CD4-positive, alpha-beta memory T cell (primary cell): ENCODE data around the gene ZC3H7B. TPM values are rescaled to one million over a fixed set of nuclear protein-coding genes. Genes with fewer than 3 reads are reported as not detected.

ENCODE experiments used
- CTCF ChIA-PET: fragments of 350-600 bp; sonication (Branson Sonifier 250); formaldehyde crosslinking; loops from one replicate; lab custom pipeline; 2021; ENCODE audit warnings: inconsistent platforms; ENCODE audit not compliant: partially characterized antibody; lab: Charles Lee
- POLR2A ChIA-PET: fragments of 350-600 bp; sonication (Branson Sonifier 250); formaldehyde crosslinking; loops from one replicate; lab custom pipeline; 2021; ENCODE audit not compliant: partially characterized antibody; lab: Charles Lee
- DNase-seq, 5 donors: peaks; one replicate each; pipeline versions ENCODE4 v3.0.0 to v3.0.0-alpha.2; 2020 to 2022; ENCODE audit warnings: mixed read lengths in 1 of 5
- H3K27ac ChIP-seq: one replicate; pipeline ENCODE4 v1.7.0; 2013; ENCODE audit warnings: low read depth, low read length
- H3K27me3 ChIP-seq: 2 replicates; pipeline ENCODE4 v1.7.0; 2013; ENCODE audit warnings: mild to moderate bottlenecking, low read length, moderate library complexity; ENCODE audit not compliant: insufficient read depth
- H3K36me3 ChIP-seq: 2 replicates; pipeline ENCODE4 v1.7.0; 2013; ENCODE audit warnings: mild to moderate bottlenecking, low read length, moderate library complexity; ENCODE audit not compliant: insufficient read depth
- H3K4me1 ChIP-seq: 2 replicates; pipeline ENCODE4 v1.7.0; 2013; ENCODE audit warnings: mild to moderate bottlenecking, low read length, moderate library complexity; ENCODE audit not compliant: insufficient read depth
- H3K4me3 ChIP-seq, 2 donors: one replicate each; pipeline ENCODE4 v1.7.0; 2013; ENCODE audit warnings: low read length in 2 of 2, mild to moderate bottlenecking in 1 of 2
- H3K9me3 ChIP-seq, 2 donors: one replicate each; pipeline ENCODE4 v1.7.0; 2013; ENCODE audit warnings: low read length in 2 of 2, control low read depth in 1 of 2; ENCODE audit not compliant: control insufficient read depth in 1 of 2
- H3K27ac Mint-ChIP-seq, 7 donors: one replicate each; pipeline ENCODE4 v1.8.0; 2020 to 2021; ENCODE audit warnings: mixed read lengths in 7 of 7, mild to moderate bottlenecking in 6 of 7, inconsistent platforms in 3 of 7, moderate library complexity in 3 of 7
- H3K27me3 Mint-ChIP-seq, 2 donors: one replicate each; pipeline ENCODE4 v1.8.0; 2020 to 2021; ENCODE audit warnings: mixed read lengths in 2 of 2
- H3K36me3 Mint-ChIP-seq, 2 donors: one replicate each; pipeline ENCODE4 v1.8.0; 2020 to 2021; ENCODE audit warnings: mixed read lengths in 2 of 2, inconsistent platforms in 1 of 2, mild to moderate bottlenecking in 1 of 2
- H3K4me1 Mint-ChIP-seq, 4 donors: one replicate each; pipeline ENCODE4 v1.8.0; 2020 to 2021; ENCODE audit warnings: mixed read lengths in 4 of 4, mild to moderate bottlenecking in 1 of 4
- H3K4me3 Mint-ChIP-seq, 8 donors: one replicate each; pipeline ENCODE4 v1.8.0; 2020 to 2021; ENCODE audit warnings: mixed read lengths in 8 of 8, mild to moderate bottlenecking in 7 of 8, moderate library complexity in 6 of 8, inconsistent platforms in 3 of 8
- H3K9me3 Mint-ChIP-seq, 8 donors: one replicate each; pipeline ENCODE4 v1.8.0; 2020 to 2021; ENCODE audit warnings: mixed read lengths in 8 of 8, mild to moderate bottlenecking in 5 of 8, inconsistent platforms in 3 of 8, moderate library complexity in 1 of 8
- intact Hi-C: fragments of 100-400 bp; cut with micrococcal nuclease; formaldehyde crosslinking; loops from one replicate; pipeline ENCODE4 v1.15.1; 2023
- polyA plus RNA-seq, 2 donors: library from polyadenylated mRNA; unstranded; fragments of 300-500 nt; fragmentation: Illumina TruSeq; gene quantifications; one replicate each; pipeline ENCODE4 v1.2.3, GENCODE V29; 2021
- total RNA-seq, 2 experiments: library from RNA; stranded (reverse); gene quantifications; one replicate each; pipeline ENCODE4 v1.2.3, GENCODE V29; 2021

Gene ZC3H7B
- total and polyA plus RNA-seq, 4 experiments from 2014 or later, result 0.20 to 40.3 (median 20.5) TPM

DNA sequence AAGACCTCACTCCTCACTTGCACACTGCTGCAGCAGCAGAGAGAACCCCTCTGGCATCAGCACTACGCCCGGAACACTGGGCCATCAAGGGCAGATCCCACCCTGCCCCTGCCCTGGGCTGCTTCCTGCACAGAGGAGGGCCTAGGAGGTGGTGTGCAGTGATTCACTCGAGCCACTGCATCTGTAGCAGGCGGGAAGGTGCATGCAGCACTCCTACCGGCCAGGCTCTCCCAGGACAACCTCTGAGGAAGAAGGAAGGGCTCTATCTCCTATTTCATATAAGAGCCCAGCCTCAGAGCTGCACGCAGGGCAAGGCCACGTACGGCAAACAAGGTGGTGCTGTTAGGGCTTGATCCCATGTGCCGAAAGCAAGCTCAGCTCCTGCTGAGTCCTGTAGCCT, 29.5 kb upstream of the ZC3H7B start:
- DNase-seq, result no peak
- ChIA-PET CTCF (no interaction called here), POLR2A (no interaction called here)
- H3K4me1 ChIP-seq, result no peaks in the 10 kb centered on the region
- intact Hi-C loops, result no loop called here
- H3K9me3 Mint-ChIP-seq, result no peaks in the 10 kb centered on the region
- no peaks in the 10 kb centered on the region for H3K9me3 ChIP-seq
- peaks cover 0 to 3% (median 1%) of the 10 kb centered on the region in 4 donors for H3K4me1 Mint-ChIP-seq
- H3K27ac Mint-ChIP-seq, result peak overlapping the region in 1 of 7 donors; percentile 32
- no peaks in the 10 kb centered on the region for H3K27me3 Mint-ChIP-seq
- no peak overlapping the region for H3K4me3 Mint-ChIP-seq
- no peak overlapping the region for H3K4me3 ChIP-seq
- no peak overlapping the region for H3K27ac ChIP-seq
- H3K36me3 ChIP-seq, result peaks cover 59% of the 10 kb centered on the region
- H3K27me3 ChIP-seq, result no peaks in the 10 kb centered on the region
- H3K36me3 Mint-ChIP-seq, result peaks cover 25 to 65% of the 10 kb centered on the region in 2 donors

DNA sequence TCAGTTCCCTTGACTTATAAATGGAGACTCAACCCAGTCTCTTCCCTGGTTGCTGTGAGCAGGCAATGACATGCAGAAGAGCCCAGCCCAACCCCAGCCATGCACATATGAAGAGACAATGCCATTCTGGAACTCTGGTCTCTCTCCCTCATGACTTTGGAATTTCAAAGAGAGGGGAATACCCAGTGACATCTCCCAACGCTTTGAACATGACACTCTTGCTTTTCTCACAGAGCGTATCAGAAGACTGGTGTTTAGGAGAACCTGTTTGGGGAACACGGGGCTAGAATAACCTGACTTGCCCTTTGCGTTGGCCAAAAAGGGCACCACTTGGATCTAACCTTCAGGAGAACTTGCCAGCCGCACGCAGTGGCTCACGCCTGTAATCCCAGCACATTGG, 28.2 kb upstream of the ZC3H7B start:
- no peak overlapping the region for H3K4me3 Mint-ChIP-seq
- no peak for DNase-seq
- H3K27me3 ChIP-seq, result no peaks in the 10 kb centered on the region
- H3K27ac Mint-ChIP-seq, result peak overlapping the region in 1 of 7 donors; percentile 62
- no peak overlapping the region for H3K4me3 ChIP-seq
- H3K9me3 ChIP-seq, result no peaks in the 10 kb centered on the region
- H3K4me1 Mint-ChIP-seq, result peaks cover 0 to 5% (median 3%) of the 10 kb centered on the region in 4 donors
- POLR2A ChIA-PET, result no interaction called here
- H3K4me1 ChIP-seq, result no peaks in the 10 kb centered on the region
- no peaks in the 10 kb centered on the region for H3K9me3 Mint-ChIP-seq
- H3K27me3 Mint-ChIP-seq, result no peaks in the 10 kb centered on the region
- H3K36me3 ChIP-seq, result peaks cover 57% of the 10 kb centered on the region
- intact Hi-C loops, result no loop called here
- H3K36me3 Mint-ChIP-seq, result peaks cover 32 to 62% of the 10 kb centered on the region in 2 donors
- H3K27ac ChIP-seq, result no peak overlapping the region
- CTCF ChIA-PET, result interaction anchor here (0.7 kb wide), 1 partner anchor 1594 kb away, joined by 3 read pairs; no protein-coding TSS in a partner anchor

DNA sequence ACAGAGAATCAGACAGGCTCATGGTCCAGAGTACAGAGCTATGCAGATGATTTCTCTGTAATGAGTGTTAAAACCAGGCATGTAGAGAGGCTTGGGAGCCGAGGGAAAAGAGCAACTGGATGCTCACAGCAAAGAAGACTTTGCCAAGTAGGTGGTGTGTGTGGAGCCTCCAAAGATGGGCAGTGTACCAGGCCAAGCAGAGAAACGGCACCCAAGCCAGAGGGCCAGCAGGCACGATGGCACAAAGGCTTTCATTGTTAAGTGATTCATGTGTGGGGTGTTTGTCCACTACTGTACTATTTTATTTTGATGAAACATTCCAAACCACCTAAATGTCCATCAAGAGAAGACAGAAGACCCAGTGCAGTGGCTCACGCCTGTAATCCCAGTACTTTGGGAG, 26.5 kb upstream of the ZC3H7B start:
- no peak for DNase-seq
- H3K4me1 Mint-ChIP-seq, result peaks cover 0 to 4% (median 2%) of the 10 kb centered on the region in 4 donors
- intact Hi-C loops, result no loop called here
- H3K9me3 Mint-ChIP-seq, result peaks cover 0 to 2% (median 0%) of the 10 kb centered on the region in 8 donors
- Histone ChIP-seq H3K27ac (no peak overlapping the region), H3K27me3 (no peaks in the 10 kb centered on the region), H3K4me1 (no peaks in the 10 kb centered on the region), H3K36me3 (peaks cover 54% of the 10 kb centered on the region), H3K9me3 (no peaks in the 10 kb centered on the region), H3K4me3 (no peak overlapping the region)
- no peaks in the 10 kb centered on the region for H3K27me3 Mint-ChIP-seq
- no peak overlapping the region for H3K4me3 Mint-ChIP-seq
- peak overlapping the region in 1 of 7 donors; percentile 52 for H3K27ac Mint-ChIP-seq
- CTCF ChIA-PET, result no interaction called here
- H3K36me3 Mint-ChIP-seq, result peaks cover 34 to 63% of the 10 kb centered on the region in 2 donors
- POLR2A ChIA-PET, result no interaction called here

DNA sequence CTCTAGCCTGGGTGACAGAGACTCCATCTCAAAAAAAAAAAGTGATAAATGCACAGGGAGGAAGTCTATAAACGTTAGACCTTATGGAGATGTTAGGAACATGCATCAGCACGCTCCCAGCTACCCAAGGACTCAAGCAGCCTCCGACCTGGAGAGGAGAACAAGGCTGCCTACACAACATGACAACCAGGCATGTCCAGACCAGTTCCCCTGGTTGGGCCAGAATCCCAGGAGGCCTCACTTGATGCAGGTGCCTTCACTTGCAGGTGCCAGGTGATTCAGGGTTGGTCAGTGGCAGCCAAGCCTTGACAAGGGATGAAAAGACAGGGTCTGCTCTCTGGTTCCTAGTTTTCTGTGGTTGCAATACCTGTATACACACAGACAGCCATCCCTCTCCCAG, 21.3 kb upstream of the ZC3H7B start:
- H3K4me3 Mint-ChIP-seq, result no peak overlapping the region
- DNase-seq, result no peak
- peaks cover 9 to 39% (median 20%) of the 10 kb centered on the region in 4 donors for H3K4me1 Mint-ChIP-seq
- H3K36me3 Mint-ChIP-seq, result peaks cover 32 to 55% of the 10 kb centered on the region in 2 donors
- intact Hi-C loops, result no loop called here
- peaks cover 0 to 2% (median 0%) of the 10 kb centered on the region in 8 donors for H3K9me3 Mint-ChIP-seq
- Histone ChIP-seq H3K27me3 (no peaks in the 10 kb centered on the region), H3K9me3 (no peaks in the 10 kb centered on the region), H3K27ac (no peak overlapping the region), H3K4me1 (peaks cover 13% of the 10 kb centered on the region), H3K4me3 (no peak overlapping the region), H3K36me3 (peaks cover 55% of the 10 kb centered on the region)
- H3K27ac Mint-ChIP-seq, result peak overlapping the region in 1 of 7 donors; percentile 68
- ChIA-PET POLR2A (no interaction called here), CTCF (interaction anchor here (1.9 kb wide), 1 partner anchor 21 kb away, joined by 5 read pairs; the partner anchor contains the start of gene ZC3H7B)
- no peaks in the 10 kb centered on the region for H3K27me3 Mint-ChIP-seq

DNA sequence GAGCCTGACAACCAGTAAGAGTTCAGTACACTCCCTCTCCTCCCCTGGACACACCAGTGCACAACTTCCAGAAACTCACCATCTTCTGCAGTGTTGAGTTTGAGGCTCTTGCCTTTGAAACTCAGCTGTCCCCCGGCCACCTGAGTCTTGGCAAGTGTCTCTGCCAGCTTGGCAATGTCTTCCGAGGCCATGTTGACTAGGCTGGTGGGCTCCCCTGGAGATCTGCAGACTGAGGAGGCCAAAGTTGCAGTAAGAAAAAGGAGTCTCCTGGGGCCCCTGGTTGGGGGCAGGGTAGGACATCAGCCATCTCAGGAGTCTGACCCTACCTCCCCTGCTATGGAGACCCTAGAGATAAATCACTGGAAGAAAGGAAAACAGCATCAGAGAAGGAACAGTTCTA, 20.5 kb upstream of the ZC3H7B start:
- Histone ChIP-seq H3K27me3 (no peaks in the 10 kb centered on the region), H3K4me1 (peaks cover 15% of the 10 kb centered on the region), H3K36me3 (peaks cover 53% of the 10 kb centered on the region), H3K4me3 (no peak overlapping the region), H3K27ac (no peak overlapping the region), H3K9me3 (no peaks in the 10 kb centered on the region)
- peaks cover 10 to 42% (median 25%) of the 10 kb centered on the region in 4 donors for H3K4me1 Mint-ChIP-seq
- ChIA-PET POLR2A (interaction anchor here (2.0 kb wide), 1 partner anchor 21 kb away, joined by 7 read pairs; the partner anchor contains the start of gene ZC3H7B), CTCF (interaction anchor here (1.9 kb wide), 1 partner anchor 20 kb away, joined by 5 read pairs; the partner anchor contains the start of gene ZC3H7B)
- H3K36me3 Mint-ChIP-seq, result peaks cover 30 to 57% of the 10 kb centered on the region in 2 donors
- peaks cover 0 to 2% (median 0%) of the 10 kb centered on the region in 8 donors for H3K9me3 Mint-ChIP-seq
- H3K27ac Mint-ChIP-seq, result peak overlapping the region in 4 of 7 donors; percentile 42 to 77 (median 64)
- DNase-seq, result no peak
- intact Hi-C loops, result no loop called here
- H3K4me3 Mint-ChIP-seq, result no peak overlapping the region
- no peaks in the 10 kb centered on the region for H3K27me3 Mint-ChIP-seq

DNA sequence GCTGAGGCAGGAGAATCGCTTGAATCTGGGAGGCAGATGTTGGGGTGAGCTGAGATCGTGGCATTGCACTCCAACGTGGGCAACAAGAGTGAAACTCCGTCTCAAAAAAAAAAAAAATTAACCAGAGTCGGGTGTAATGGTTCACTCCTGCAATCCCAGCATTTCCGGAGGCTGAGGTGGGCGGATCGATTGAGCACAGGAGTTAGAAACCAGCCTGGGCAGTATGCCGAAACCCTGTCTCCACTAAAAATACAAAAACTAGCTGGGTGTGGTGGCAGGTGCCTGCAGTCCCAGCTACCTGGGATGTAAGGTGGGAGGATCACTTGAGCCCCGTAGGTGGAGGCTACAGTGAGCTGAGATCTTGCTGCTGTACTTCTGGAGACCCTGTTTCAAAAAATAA, 16.9 kb upstream of the ZC3H7B start:
- intact Hi-C loops, result no loop called here
- no peaks in the 10 kb centered on the region for H3K27me3 Mint-ChIP-seq
- H3K27ac ChIP-seq, result peak overlapping the region; percentile 99
- H3K36me3 Mint-ChIP-seq, result peaks cover 15 to 40% of the 10 kb centered on the region in 2 donors
- no peaks in the 10 kb centered on the region for H3K9me3 ChIP-seq
- peak overlapping the region; percentile 96 to 99 (median 99) for H3K27ac Mint-ChIP-seq
- DNase-seq, result no peak
- peak overlapping the region; percentile 48 to 98 (median 96) for H3K4me3 Mint-ChIP-seq
- H3K36me3 ChIP-seq, result peaks cover 37% of the 10 kb centered on the region
- ChIA-PET CTCF (no interaction called here), POLR2A (interaction anchor here (2.0 to 5.2 kb wide), 3 partner anchors 14 to 262 kb away, joined by 4 to 111 read pairs (median 15); partner anchors contain the start of gene ZC3H7B)
- H3K4me3 ChIP-seq, result no peak overlapping the region
- no peaks in the 10 kb centered on the region for H3K27me3 ChIP-seq
- peaks cover 16 to 59% (median 38%) of the 10 kb centered on the region in 4 donors for H3K4me1 Mint-ChIP-seq
- peaks cover 23% of the 10 kb centered on the region for H3K4me1 ChIP-seq
- H3K9me3 Mint-ChIP-seq, result no peaks in the 10 kb centered on the region

DNA sequence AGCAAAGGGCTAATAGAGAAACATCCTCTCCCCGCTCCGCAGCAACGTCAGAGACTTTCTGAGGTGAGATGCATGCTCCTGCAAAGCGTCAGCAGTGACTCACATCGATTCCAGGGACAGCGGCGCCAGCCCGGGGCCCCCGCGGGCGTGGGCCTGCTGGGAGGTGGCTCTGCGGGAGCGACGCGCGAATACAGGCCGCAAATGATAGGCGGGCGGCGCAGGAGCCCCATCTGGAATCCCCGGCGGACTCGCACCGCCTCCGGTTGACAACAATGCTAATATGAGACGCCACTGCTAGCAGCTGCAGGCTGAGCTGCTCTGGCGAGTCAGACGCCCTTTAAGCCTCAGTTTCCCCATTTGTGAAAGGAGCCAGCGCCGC, 15.9 kb upstream of the ZC3H7B start:
- H3K9me3 ChIP-seq, result no peaks in the 10 kb centered on the region
- Mint-ChIP-seq H3K4me3 (peak overlapping the region; percentile 92 to 98 (median 96)), H3K4me1 (peaks cover 16 to 55% (median 39%) of the 10 kb centered on the region in 4 donors), H3K36me3 (peaks cover 10 to 31% of the 10 kb centered on the region in 2 donors), H3K27me3 (no peaks in the 10 kb centered on the region), H3K9me3 (no peaks in the 10 kb centered on the region), H3K27ac (peak overlapping the region; percentile 96 to 99 (median 99))
- H3K27me3 ChIP-seq, result no peaks in the 10 kb centered on the region
- DNase-seq, result peak; percentile 85 to 98 (median 86)
- intact Hi-C loops, result loop anchor here (5.0 kb wide), 1 partner anchor 263 kb away; no protein-coding TSS in a partner anchor
- ChIA-PET POLR2A (interaction anchor here (1.0 to 5.2 kb wide), 18 partner anchors 9 to 1966 kb away, joined by 3 to 111 read pairs (median 6); partner anchors contain the start of genes ACO2, DESI1, PHF5A and PMM1), CTCF (interaction anchor here (1.3 kb wide), 1 partner anchor 96 kb away, joined by 4 read pairs; the partner anchor contains the start of gene TEF)
- H3K4me1 ChIP-seq, result peaks cover 23% of the 10 kb centered on the region
- peak overlapping the region; percentile 40 to 82 for H3K4me3 ChIP-seq
- peak overlapping the region; percentile 99 for H3K27ac ChIP-seq
- H3K36me3 ChIP-seq, result peaks cover 30% of the 10 kb centered on the region
